Activated T-helper 1 cell treated with Interleukin-2 at 50 U/mL for 16 hours (primary cell): Measurements from ENCODE around the gene DDIT3.

Experiments used
- DNase-seq: peaks from one replicate; pipeline ENCODE4 v3.0.0-alpha.2; 2020; ENCODE audit warnings: low read depth

Gene DDIT3

DNA sequence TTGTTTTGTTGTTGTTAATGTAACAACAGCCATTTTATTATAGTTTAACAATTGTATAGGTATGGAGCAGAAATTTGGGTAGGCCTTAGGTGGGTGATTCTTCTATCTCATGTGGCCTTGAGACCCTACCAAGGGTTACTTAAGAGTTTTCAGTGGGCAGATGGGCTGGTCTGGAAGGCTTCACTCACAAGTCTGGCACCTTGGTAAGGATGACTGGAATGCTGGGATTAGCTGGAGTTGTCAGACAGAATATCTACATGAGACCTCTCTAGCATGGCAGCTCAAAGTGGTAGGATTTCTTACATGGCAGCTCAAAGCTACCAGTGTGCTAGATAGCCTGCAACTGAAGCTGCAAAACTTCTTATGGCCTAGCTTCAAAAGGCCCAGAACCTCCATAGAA, 34.6 kb downstream of the DDIT3 start:
- no peak for DNase-seq

DNA sequence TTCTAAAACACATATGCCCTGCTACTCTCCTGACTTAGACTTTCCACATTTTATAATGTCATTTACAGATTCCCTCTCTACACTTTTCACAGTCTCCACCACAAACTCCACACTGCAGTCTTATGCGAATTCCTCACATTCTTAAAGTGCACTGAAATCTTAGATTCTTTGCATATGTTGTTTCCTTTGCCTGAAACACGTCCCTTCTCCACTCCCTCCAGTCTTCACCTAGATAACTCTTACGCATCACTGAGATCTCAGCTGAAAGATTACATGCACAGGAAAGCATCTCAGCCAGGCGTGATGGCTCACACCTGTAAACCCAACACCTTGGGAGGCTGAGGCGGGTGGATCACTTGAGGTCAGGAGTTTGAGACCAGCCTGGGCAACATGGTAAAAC, 36.8 kb downstream of the DDIT3 start:
- no peak for DNase-seq

DNA sequence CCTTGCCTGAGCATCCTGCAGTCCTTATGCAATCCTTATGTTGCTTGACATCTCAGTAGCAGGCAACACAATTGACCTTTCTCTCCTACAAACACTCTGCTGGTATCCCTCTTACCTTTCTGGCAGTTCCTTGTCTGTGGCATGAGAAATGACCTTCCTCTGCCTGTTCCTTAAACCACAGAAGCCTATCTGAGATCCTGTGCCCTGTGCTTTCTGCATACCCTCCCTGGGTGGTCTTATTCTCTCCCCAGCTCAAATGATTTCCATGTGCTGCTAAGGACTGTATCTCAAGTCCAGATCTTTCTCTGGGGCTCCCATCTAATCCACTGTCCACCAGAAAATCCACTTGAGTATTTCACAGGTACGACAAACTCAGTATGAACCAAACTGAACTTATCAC, 38.6 kb downstream of the DDIT3 start:
- no peak for DNase-seq

DNA sequence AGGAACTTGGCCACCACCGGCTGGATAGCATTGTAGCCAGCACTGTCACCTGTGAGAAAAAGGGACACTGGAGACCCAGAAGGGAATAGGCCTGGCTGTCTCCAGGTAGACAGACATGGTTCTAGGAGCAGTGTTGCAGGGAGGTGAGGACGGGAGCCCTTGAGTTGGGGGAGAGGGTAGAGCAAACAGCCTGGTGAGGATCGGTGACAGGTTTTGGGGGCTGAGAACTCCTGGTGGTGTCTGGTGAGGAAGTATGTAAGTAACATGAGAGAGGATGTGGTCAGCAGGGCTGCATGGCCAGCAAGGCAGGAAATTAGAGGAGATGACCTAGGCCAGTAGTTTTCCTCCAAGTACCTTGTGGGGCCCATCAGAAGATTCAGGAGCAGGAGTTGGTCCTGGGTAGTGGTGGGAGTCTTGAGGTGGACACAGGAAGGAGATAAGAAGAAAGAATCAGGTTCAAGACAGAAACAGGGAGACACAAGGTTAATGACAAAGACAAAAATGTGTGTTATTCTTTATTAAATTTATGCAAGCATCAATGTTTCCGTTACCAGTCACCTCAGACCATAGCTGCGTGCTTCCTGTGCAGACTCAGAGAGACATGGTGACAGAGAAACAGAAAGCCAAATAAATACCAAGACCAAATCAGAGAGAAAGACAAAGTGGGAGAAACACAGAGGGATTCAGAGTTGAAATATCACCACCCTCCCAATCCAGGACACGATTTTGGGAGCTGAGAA, 40.8 kb downstream of the DDIT3 start, which contains the start of gene ARHGAP9:
Gene ARHGAP9, minus strand, starts transcription at position 491 of the 740 bp plus-strand sequence. Its CDS starts 460 bp downstream, at position 31.
- DNase-seq = no peak

DNA sequence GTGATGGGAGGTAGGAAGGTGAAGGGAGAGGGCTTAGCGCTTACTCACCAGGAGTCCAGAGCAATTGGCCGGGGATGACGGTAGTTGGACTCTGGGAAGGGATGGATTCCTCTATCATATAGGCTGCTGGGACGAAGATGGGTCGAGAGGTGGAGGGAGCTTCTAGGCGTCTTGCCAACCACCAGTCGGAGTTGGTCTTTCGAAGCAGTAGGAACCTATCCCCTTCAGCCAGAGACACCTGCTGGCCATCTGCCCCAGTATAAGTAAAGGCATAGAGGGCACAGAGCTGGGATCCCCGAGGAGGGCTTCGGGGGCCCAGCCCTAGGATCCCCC, 41.3 kb downstream of the DDIT3 start:
- DNase-seq = no peak

DNA sequence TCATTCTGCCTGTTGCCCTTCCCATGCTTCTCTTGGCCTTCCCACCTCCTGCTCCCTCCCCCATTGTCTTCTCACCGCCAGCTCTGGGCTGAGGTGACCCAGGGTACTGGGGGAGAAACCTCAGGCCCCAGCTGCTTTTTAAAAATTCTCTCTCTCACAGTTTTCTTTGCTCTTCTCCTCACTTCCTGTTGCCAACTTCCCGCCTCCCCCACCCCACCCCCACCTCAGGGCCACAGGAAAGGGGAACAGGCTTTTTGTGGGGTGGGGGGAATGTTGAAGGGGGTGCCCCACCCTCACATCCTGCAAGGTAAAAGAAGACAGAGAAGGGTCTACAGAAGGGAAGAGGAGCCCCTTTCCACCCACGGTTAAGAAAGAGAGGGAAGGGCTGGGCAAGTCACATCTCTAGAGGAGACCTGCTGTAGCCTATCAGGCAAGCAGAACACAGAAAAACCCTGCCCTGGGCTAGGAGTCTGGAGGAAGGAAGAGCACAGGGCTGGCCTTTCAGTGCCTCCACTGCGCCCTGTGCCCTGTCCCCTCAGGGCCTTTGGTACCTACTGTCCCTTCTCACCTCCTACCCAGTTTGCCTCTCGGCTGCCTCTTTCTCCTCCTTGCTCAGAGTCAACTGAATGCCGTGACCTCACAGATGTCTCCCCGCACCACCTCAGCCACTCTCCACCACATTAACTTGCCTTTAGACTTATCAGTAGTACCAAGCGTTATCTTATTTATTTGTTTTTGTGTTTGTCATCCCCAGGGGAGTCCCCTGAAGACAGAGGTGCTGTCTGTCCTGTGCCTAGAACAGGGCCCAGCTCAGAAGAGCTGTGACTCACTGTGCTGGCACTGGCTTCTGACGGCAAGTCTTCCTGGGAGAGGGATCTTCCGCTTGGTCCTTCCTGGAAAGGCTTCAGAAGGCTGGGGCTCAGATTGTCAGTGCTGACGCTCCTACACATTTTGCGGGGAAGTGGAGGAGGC, 42.3 kb downstream of the DDIT3 start:
- DNase-seq = peak; percentile 35

DNA sequence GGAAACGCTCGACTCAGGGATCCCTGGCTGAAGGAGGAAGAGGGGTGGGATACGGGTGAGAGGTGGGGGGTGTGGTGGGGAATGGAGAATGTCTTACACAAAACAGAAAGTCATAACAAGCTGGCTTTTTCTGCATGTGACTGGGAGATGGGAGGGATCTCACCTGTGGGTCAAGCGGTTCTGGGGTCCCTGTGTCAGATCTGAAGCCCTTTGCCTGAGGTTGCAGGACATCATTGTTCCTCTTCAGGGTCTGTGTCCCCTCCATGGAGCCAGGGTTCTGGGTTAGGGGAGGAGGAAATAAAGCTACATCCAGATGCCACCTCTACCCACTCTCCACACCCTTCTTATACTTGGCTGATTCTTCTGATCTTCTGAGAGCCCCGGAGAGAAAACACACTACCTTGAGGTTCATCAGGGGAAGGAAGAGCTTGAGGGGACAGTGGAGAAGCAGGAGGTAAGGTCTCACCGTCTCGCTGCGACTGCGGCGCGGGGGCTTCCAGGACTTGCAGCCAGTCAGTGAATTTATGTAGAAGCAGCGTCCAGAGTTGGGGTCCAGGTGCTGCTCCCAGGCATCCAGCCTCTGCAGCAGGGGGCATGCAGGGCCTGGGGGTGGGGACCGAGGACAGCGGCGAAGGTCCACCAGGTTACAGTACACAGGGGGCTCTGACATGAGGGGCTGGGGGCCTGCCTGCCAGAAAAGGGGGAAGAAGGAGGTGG, 43.2 kb downstream of the DDIT3 start:
- no peak for DNase-seq

DNA sequence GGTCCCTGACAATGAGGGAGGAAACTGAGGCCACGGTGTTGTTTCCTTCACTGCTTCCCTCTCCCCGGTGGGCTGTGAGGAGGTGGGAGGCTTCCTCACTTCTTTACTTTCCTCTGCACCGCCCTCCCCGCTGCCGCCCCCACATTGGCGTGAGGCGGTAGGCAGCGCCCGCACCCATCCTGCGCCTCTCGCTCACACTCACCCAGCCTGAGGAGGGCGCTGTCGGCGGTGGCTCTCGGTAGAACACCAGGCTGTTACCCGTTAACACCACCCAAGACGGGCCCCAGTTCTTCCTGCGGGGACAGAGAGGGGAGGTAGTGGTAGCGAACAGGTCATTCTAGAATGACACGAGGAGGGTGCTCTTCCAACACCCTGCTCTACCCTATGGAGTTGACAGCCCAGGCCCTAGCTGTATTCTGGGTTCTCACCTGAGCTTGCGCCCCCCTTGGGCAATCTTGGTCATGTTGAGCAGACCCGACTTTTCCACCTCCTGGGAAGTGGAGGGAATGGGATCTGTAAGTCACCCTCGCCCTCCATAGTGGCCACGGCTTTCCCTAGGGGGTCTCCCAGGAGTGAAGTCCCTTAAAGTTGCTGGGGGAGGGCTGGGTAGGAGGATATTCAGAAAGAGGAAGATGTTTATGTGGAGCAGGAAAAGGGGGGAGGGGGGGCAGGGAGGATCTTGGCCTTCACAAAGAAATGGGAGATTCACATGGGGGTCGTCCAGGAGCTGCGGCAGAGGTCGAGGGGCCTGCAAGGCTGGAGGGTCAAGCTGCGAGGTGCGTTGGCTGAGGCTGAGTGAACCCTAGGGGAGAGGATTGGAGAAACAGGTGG, 43.9 kb downstream of the DDIT3 start:
- peak; percentile 50 for DNase-seq

DNA sequence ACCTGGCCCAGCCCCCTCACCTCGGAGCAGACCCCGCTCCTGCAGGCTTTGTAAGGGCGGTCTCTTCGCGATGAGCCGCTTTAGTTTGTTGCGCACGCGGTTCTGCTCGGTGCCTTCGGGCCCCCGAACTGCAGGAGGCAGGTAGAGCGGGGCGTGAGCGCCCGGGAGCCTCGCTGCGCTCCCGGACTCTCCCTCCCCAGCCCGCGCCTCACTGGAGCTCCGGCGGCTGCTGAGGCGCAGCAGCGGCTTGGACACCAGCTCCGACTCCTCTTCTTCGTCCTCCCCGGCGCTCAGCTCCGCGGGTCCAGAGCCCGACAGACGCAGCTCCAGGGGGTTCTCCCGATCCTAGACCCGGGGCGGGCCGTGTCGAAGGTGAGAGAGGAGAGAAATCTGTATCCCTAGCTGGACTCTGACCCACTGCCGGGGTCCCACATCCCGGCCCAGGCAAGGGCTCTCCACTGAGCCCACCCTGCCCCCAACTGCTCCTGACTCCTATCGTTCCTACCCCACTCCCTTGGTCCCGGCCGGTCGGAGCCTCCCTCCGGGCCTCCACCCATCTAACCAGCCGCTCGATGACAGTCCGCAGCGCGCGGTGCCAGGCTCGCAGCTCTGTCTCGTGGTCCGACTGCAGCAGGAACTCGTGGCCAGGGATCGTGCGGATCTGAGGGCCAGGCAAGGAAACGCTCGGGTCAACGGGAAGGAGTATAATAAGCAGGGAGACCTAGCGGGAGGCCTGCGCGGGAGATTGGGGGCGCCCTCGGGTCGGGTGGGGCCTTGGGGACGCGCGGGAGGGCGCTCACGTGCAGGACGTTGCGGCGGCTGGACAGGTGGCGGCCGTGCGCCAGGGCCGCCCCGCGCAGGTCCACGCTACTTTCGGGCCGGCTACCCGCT, 44.8 kb downstream of the DDIT3 start:
- DNase-seq = no peak

DNA sequence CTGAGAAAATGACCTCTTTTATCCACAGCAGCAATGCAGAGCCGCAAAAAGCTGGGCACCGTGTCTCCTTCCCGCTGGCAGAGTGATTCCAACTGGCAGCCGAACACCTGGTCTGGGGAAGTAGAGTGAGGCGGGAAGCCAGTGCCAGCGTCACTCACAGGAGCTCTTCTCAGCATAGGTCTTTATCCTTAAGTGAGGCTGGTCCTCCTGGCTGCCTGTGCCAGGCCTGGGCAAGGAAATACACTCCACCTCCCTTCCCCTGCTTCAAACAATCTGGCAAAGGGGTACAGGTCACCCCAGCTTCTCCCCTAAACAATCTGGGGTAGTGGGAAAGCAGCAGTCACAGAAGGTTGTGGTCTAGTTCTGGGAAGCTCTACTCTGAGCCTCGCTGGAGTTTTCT, 45.5 kb downstream of the DDIT3 start:
- DNase-seq = no peak

DNA sequence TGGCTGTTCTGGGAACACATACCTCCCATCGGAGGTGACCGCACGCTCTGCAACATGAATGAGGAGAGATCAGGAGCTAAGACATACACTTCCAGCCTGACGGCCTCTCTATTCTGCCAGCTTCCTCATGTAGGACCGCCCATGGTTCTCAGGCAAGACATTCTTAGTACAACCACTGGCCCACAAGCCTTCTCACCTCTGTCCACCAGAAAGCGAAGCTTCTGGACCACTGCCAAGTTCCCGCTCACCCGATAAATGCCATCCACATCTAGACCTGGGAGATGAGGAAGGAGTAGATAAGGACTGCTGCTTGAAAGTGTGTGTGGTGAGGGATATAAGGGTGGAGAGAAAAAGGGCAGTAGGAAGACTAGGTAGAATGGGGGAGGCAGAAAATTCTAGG, 45.9 kb downstream of the DDIT3 start:
- DNase-seq = no peak

DNA sequence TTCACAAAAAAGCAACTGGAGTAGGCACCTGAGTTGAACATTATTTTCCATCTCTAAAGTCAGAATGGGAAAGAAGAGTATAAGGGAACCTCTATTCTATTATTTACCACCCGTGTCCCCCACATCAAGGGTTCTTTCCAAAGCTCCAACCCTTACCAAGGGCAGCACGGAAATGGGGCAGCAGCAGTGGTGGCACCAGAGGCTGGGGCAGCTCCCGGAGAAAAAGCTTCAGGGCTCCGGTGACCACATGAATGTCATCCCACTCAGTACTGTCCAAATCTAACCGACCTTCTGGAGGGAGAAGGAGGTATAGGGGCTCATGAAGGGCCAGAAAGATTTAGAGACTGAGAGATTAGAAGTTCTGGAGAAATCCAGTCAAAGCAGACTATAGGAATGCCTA, 46.4 kb downstream of the DDIT3 start:
- no peak for DNase-seq

DNA sequence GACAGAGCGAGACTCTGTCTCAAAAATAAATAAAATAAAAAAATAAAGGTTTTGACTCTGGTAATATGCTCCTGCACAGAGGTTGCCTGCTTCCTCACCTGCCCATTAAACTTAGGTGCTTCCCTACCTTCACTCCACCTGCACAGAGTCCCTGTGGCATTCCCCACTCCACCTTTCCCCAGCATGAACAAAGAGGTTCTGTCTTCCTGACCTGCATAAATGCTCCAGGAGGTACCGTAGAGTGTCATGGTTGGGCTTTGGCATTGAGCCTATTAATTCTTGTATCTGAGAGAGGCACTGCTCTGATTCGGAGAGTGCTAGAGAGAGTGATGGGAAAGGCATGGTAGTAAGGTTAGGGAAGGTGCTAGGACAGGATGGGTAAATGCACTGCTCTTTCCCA, 46.9 kb downstream of the DDIT3 start:
- no peak for DNase-seq

DNA sequence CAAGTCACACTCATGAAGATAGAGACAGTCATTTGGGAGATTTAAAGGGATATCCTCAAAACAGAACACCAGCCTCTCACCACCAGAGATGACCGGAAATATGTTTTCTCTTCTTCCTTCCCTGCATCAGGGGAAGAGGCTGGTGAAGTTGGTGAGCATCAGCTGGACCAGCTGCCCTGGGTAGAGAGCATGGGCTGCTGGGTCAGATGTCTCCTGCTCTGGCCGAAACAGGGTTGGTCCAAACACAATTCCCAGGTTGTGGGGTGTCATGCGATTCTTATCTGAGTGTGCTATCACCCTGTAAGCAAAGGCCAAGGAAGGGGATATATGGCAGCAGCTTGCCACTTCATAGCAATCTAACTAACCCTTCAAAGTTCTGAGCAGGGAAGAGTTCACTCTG, 47.9 kb downstream of the DDIT3 start:
- DNase-seq = no peak

DNA sequence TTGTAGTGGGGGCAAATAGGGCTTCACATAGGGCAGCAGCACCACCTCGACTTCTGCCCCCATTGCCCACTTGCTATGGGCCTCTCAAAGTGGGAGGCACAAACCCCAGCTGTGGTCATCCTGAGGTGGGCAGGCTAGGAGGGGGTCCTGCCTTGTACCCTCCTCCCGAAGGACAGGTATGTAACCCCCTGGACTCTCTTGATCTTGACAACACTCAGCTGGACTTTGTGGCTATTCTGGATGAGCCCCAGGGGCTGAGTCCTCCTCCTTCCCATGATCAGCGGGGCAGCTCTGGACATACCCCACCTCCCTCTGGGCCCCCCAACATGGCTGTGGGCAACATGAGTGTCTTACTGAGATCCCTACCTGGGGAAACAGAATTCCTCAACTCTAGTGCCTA, 48.7 kb downstream of the DDIT3 start:
- no peak for DNase-seq

DNA sequence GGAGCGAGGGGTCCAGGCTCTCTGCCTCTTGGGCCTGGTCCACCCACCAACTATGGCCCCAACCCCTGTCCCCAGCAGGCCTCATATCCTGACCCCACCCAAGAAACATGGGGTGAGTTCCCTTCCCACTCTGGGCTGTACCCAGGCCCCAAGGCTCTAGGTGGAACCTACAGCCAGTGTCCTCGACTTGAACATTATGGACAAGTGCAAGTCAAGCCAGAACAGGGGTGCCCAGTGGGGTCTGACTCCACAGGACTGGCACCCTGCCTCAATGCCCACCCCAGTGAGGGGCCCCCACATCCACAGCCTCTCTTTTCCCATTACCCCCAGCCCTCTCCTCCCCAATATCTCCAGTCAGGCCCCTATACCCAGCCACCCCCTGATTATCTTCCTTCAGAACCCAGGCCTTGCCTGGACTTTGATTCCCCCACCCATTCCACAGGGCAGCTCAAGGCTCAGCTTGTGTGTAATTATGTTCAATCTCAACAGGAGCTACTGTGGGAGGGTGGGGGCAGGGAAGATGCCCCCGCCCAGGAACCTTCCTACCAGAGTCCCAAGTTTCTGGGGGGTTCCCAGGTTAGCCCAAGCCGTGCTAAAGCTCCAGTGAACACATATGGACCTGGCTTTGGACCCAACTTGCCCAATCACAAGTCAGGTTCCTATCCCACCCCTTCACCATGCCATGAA, 49.2 kb downstream of the DDIT3 start:
- no peak for DNase-seq

DNA sequence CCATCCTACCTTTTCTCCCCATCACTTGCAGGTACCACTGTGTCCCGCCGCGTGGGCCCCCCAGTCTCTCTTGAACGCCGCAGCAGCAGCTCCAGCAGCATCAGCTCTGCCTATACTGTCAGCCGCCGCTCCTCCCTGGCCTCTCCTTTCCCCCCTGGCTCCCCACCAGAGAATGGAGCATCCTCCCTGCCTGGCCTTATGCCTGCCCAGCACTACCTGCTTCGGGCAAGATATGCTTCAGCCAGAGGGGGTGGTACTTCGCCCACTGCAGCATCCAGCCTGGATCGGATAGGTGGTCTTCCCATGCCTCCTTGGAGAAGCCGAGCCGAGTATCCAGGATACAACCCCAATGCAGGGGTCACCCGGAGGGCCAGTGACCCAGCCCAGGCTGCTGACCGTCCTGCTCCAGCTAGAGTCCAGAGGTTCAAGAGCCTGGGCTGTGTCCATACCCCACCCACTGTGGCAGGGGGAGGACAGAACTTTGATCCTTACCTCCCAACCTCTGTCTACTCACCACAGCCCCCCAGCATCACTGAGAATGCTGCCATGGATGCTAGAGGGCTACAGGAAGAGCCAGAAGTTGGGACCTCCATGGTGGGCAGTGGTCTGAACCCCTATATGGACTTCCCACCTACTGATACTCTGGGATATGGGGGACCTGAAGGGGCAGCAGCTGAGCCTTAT, 49.9 kb downstream of the DDIT3 start:
- DNase-seq = no peak

DNA sequence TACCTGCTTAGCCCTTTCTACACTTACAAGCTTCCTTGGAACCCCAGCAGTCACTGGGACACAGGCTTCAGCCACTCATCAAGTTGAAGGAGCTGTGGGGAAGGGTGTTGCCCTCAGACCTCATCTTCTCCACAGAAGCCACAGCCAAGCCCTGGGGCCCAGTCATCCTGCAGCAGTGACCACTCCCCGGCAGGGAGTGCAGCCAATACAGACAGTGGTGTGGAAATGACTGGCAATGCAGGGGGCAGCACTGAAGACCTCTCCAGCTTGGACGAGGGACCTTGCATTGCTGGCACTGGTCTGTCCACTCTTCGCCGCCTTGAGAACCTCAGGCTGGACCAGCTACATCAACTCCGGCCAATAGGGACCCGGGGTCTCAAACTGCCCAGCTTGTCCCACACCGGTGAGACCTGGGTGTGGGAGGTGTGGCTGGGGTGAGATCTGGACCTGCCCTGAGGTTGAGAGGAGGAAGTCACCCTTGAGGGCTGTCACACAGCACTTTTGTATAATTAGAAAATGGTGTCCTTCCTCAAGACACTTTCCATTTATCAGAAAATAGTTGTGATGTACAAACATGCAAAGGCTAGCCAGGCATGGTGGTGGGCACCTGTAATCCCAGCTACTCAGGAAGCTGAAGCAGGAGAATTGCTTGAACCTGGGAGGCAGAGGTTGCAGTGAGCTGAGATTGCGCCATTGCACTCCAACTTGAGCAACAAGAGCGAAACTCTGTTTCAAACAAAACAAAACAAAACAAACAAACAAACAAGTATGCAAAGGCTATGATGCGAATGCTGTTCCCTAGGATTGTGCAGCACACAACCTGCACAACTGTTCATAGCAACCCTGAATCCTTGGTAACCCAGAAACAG, 50.8 kb downstream of the DDIT3 start:
- DNase-seq = no peak

DNA sequence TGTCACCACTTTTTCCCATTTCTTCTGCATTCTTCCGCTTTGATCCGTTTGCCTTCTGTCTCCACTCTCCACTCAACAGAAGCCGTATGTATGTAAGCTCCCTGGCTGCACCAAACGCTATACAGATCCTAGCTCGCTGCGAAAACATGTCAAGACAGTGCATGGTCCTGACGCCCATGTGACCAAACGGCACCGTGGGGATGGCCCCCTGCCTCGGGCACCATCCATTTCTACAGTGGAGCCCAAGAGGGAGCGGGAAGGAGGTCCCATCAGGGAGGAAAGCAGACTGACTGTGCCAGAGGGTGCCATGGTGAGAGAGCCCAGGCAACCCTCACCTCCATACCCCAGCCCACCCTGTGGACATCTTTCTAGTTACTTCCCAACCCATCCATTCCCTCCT, 52.4 kb downstream of the DDIT3 start:
- DNase-seq = no peak
